Lung (tissue), 12 donors: ENCODE results near the gene SLC3A2. TPM values are rescaled to one million over a fixed set of nuclear protein-coding genes. Genes with fewer than 3 reads are reported as not detected.

Experiments used
- ATAC-seq: fragments of 200-7000 bp; cut with Tn5 transposase; one replicate; pipeline ENCODE4 v1.9.1; 2020; ENCODE audit warnings: moderate number of reproducible peaks; ENCODE audit not compliant: insufficient read depth, low FRiP score
- DNase-seq, 3 donors: peaks; one replicate each; pipeline ENCODE4 v3.0.0-alpha.2; 2013 to 2017
- H3K27ac ChIP-seq, 2 donors: one replicate each; pipeline ENCODE4 v1.5.1; 2013; ENCODE audit warnings: mild to moderate bottlenecking in 2 of 2, moderate library complexity in 2 of 2, control low read depth in 1 of 2, inconsistent platforms in 1 of 2, low read depth in 1 of 2, low read length in 1 of 2
- H3K27me3 ChIP-seq, 3 donors: one replicate each; pipeline ENCODE4 v1.5.1; 2013; ENCODE audit warnings: low read length in 2 of 3; ENCODE audit not compliant: control insufficient read depth in 3 of 3, insufficient read depth in 3 of 3
- H3K36me3 ChIP-seq, 4 donors: one replicate each; pipeline ENCODE4 v1.5.1; 2013; ENCODE audit warnings: low read length in 4 of 4, mild to moderate bottlenecking in 1 of 4, moderate library complexity in 1 of 4; ENCODE audit not compliant: control insufficient read depth in 4 of 4, insufficient read depth in 4 of 4
- H3K4me1 ChIP-seq, 5 donors: one replicate each; pipeline ENCODE4 v1.5.1; 2013; ENCODE audit warnings: low read length in 5 of 5, mild to moderate bottlenecking in 2 of 5, moderate library complexity in 1 of 5; ENCODE audit not compliant: control insufficient read depth in 5 of 5, insufficient read depth in 5 of 5
- H3K4me3 ChIP-seq: one replicate; pipeline ENCODE4 v1.5.1; 2013; ENCODE audit warnings: mild to moderate bottlenecking, control low read depth, moderate library complexity
- H3K9ac ChIP-seq, 2 donors: one replicate each; pipeline ENCODE4 v1.5.1; 2013; ENCODE audit warnings: low read length in 2 of 2, control low read depth in 1 of 2; ENCODE audit not compliant: insufficient read depth in 1 of 2
- H3K9me3 ChIP-seq, 4 donors: one replicate each; pipeline ENCODE4 v1.5.1; 2013; ENCODE audit warnings: low read length in 3 of 4, mild to moderate bottlenecking in 1 of 4, moderate library complexity in 1 of 4; ENCODE audit not compliant: control insufficient read depth in 4 of 4, insufficient read depth in 3 of 4
- CTCF ChIP-seq: IDR thresholded peaks from 2 replicates; pipeline ENCODE4 v1.5.1; 2012; ENCODE audit warnings: mild to moderate bottlenecking; ENCODE audit errors: control extremely low read depth, extremely low read depth
- WGBS, 2 donors: extraction: QIAGEN DNeasy Blood & Tissue Kit; methylation state at CpG; one replicate each; pipeline ENCODE4 v1.1.7; 2013; 5-methylcytosine and 5-hydroxymethylcytosine counted together
- polyA plus RNA-seq, 2 donors: library from polyadenylated mRNA; stranded (reverse); fragments of 200-250 nt; gene quantifications; one replicate each; pipeline ENCODE4 v1.2.1, GENCODE V29; 2013
- total RNA-seq, 2 donors: library from RNA; depleted of rRNA in 1 of 2; stranded (reverse); fragments of >200 nt in 1 of 2; gene quantifications; one replicate each; pipeline ENCODE4 v1.2.1, GENCODE V29; 2014 to 2021
- donor health status: control.
- donor health status: control.
- donor health status: Bipolar disorder and iron deficiency.
- donor health status: healthy.
- donor health status: DM: yes; HTN: yes; CAD: no.

Gene SLC3A2
- total and polyA plus RNA-seq, 4 donors = 151 to 265 (median 211) TPM

- H3K4me1 ChIP-seq = no peaks in the 10 kb centered on the region
- no peaks in the 10 kb centered on the region for H3K9me3 ChIP-seq
- H3K36me3 ChIP-seq = no peaks in the 10 kb centered on the region
- no peak for ATAC-seq
- no peak overlapping the region for H3K27ac ChIP-seq
- 66 to 71% methylated on average over 2 of the region's 2 CpGs for WGBS, 2 donors
- H3K9ac ChIP-seq = no peak overlapping the region
- H3K4me3 ChIP-seq = no peak overlapping the region
- TF ChIP-seq CTCF = no peak
- peaks cover 0 to 7% (median 2%) of the 10 kb centered on the region in 3 donors for H3K27me3 ChIP-seq
- DNase-seq = no peak
Observed at GRCh38 chr11:62897311-62897710, 16.6 kb downstream of the SLC3A2 start.

DNA sequence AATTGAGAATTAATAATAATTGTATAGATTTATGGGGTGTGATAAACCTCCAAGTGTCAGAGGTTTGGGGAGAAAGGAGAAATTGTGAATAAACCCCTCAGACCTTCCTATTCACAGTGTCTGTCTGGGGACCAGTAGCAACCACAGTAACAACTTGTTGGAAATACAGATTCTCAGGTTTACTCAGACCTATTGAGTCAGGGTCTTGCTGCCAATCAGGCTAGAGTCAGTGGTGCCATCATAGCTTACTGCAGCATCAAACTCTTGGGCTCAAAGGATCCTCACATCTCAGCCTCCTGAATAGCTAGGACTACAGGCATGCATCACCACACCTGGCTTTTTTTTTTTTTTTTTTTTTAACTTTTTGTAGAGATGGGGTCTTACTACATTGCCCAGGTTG is 17.3 kb downstream of the SLC3A2 start:
- no peak for TF ChIP-seq CTCF
- Histone ChIP-seq H3K4me3 (no peak overlapping the region), H3K9me3 (no peaks in the 10 kb centered on the region), H3K27me3 (peaks cover 0 to 12% (median 5%) of the 10 kb centered on the region in 3 donors), H3K4me1 (no peaks in the 10 kb centered on the region), H3K36me3 (no peaks in the 10 kb centered on the region), H3K27ac (no peak overlapping the region), H3K9ac (no peak overlapping the region)
- DNase-seq = no peak
- ATAC-seq = no peak

DNA sequence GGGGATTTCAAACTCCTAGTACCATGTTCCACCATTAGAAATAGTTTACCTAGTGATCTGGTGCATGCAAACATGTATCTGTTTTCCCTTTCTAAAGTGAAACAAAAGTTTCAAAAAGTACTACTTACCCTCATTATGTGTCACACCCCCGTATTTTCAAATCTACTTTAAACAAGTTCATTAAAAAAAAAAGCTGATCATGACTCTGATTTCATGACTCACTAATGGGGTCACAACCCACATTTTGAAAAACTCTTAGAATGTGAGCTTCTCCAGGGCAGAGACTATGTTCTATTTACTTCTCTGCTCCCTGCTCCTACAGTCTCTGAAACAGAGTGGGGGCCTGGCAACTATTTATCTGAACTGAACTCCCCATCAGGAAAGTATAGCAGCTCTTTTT is 22.2 kb downstream of the SLC3A2 start:
- no peak for ATAC-seq
- Histone ChIP-seq H3K27ac (no peak overlapping the region), H3K9me3 (no peaks in the 10 kb centered on the region), H3K9ac (no peak overlapping the region), H3K4me3 (no peak overlapping the region), H3K4me1 (no peaks in the 10 kb centered on the region), H3K27me3 (peaks cover 0 to 12% (median 5%) of the 10 kb centered on the region in 3 donors), H3K36me3 (no peaks in the 10 kb centered on the region)
- no peak for TF ChIP-seq CTCF
- WGBS, 2 donors = 33 to 59% methylated on average over 1 of the region's 1 CpG
- no peak for DNase-seq

DNA sequence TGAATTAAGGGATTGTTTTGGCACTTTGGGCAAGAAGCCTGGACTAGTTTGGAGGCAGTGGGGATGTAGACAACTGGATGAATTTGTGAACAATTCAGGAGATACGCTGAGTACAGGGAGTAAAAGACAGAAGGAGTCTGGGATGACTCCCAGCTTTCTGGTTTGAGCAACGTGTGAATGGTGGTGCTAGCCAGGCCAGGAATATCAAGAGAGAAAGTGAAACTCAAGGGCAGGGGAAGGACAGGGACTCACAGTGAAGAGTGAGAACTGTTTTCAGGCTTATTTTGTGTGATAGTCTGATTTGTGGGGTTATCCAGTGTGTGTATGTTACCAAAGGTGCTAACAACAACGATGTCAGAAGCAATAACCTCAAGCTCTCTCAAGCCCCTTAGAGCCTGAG is 24.6 kb downstream of the SLC3A2 start:
- peaks cover 0 to 19% (median 0%) of the 10 kb centered on the region in 5 donors for H3K4me1 ChIP-seq
- 30 to 47% methylated on average over 3 of the region's 3 CpGs for WGBS, 2 donors
- no peaks in the 10 kb centered on the region for H3K36me3 ChIP-seq
- DNase-seq (no peak), ATAC-seq (no peak)
- H3K9ac ChIP-seq = no peak overlapping the region
- peaks cover 0 to 11% (median 5%) of the 10 kb centered on the region in 3 donors for H3K27me3 ChIP-seq
- no peaks in the 10 kb centered on the region for H3K9me3 ChIP-seq
- no peak for TF ChIP-seq CTCF
- no peak overlapping the region for H3K27ac ChIP-seq
- H3K4me3 ChIP-seq = no peak overlapping the region
